A549 (cell line): ENCODE results near the gene KCND3. TPM values are rescaled to one million over a fixed set of nuclear protein-coding genes. Genes with fewer than 3 reads are reported as not detected.
"Not testable (repeated sequence)": the region's sequence is repeated elsewhere in the genome, so short reads cannot be mapped to it uniquely, and the experiment has no call there.

Experiments used
- ATAC-seq, 2 experiments: fragments of 200-7000 bp in 1 of 2; fragments of >200 bp in 1 of 2; cut with Nextera tagmentation in 1 of 2; cut with Tn5 transposase in 1 of 2; 3 replicates each; pipeline versions ENCODE4 v1.8.0 to v1.9.1; 2018 to 2020; ENCODE audit warnings: mild to moderate bottlenecking in 1 of 2, moderate library complexity in 1 of 2
- CTCF ChIA-PET: fragments of 300-600 bp; sonication (Branson Sonifier 250); formaldehyde crosslinking; extraction: SDS; loops from one replicate; lab custom pipeline; 2021; ENCODE audit warnings: antibody characterized with exemption, inconsistent platforms; lab: Yijun Ruan, JAX
- POLR2A ChIA-PET: fragments of 350-600 bp; formaldehyde crosslinking; extraction: SDS; loops from one replicate; lab custom pipeline; 2021; ENCODE audit warnings: antibody characterized with exemption, inconsistent platforms; lab: Yijun Ruan, JAX
- DNase-seq, 2 experiments: peaks; one replicate each; pipeline versions ENCODE4 v3.0.0 to v3.0.0-alpha.2; 2011 to 2016; ENCODE audit warnings: low read depth in 1 of 2, low spot score in 1 of 2
- FAIRE-seq: peaks from 2 replicates; lab custom pipeline; 2011; peaks lifted over from hg19 to GRCh38; lab: Jason Lieb, UNC
- H3K27ac ChIP-seq, 2 experiments: fragments of >200 bp; sonication (Bioruptor Twin); formaldehyde crosslinking; 3 replicates each; pipeline ENCODE4 v1.5.1; 2016 to 2017
- H3K4me1 ChIP-seq: fragments of >200 bp; sonication (Bioruptor Twin); formaldehyde crosslinking; 3 replicates; pipeline ENCODE4 v1.6.1; 2016
- H3K4me2 ChIP-seq: fragments of >200 bp; sonication (Bioruptor Twin); formaldehyde crosslinking; 3 replicates; pipeline ENCODE4 v1.6.1; 2016
- H3K4me3 ChIP-seq: fragments of >200 bp; sonication (Bioruptor Twin); formaldehyde crosslinking; 3 replicates; pipeline ENCODE4 v1.5.1; 2016
- H3K9me3 ChIP-seq: fragments of >200 bp; sonication (Bioruptor Twin); formaldehyde crosslinking; 3 replicates; pipeline ENCODE4 v1.6.1; 2016
- BHLHE40 ChIP-seq: IDR thresholded peaks from 2 replicates; pipeline ENCODE4 v1.6.1; 2012; ENCODE audit warnings: low read depth, low read length, inconsistent platforms
- CHD2 ChIP-seq: fragments of 150-350 bp; IDR thresholded peaks from 2 replicates; pipeline ENCODE4 v1.6.1; 2014; ENCODE audit warnings: low read length; ENCODE audit not compliant: partially characterized antibody
- ESRRA ChIP-seq: fragments of 150-350 bp; IDR thresholded peaks from 2 replicates; pipeline ENCODE4 v1.6.1; 2014; ENCODE audit warnings: mild to moderate bottlenecking, low read length, borderline replicate concordance
- FOSB ChIP-seq: fragments of 250-450 bp; sonication (Bioruptor Pico); IDR thresholded peaks from 2 replicates; pipeline ENCODE4 v1.5.0; 2020; ENCODE audit warnings: mild to moderate bottlenecking, moderate library complexity
- FOSL2 ChIP-seq, 2 experiments: fragments of 450-650 bp in 1 of 2; fragments of >200 bp in 1 of 2; sonication (Bioruptor Twin) in 1 of 2; formaldehyde crosslinking; IDR thresholded peaks; 2 replicates each; pipeline versions ENCODE4 v1.5.0 to v1.6.1; 2016 to 2020; ENCODE audit warnings: mild to moderate bottlenecking in 1 of 2, moderate library complexity in 1 of 2
- GATA3 ChIP-seq: IDR thresholded peaks from 2 replicates; pipeline ENCODE4 v1.6.1; 2012; ENCODE audit warnings: borderline replicate concordance
- HDAC2 ChIP-seq: fragments of 200-600 bp; sonication (generic); IDR thresholded peaks from 2 replicates; pipeline ENCODE4 v1.6.1; 2016
- HEYL ChIP-seq: fragments of 250-450 bp; sonication (Bioruptor Pico); IDR thresholded peaks from 2 replicates; pipeline ENCODE4 v1.8.0; 2021; ENCODE audit warnings: mild to moderate bottlenecking, moderate library complexity
- JUN ChIP-seq, 2 experiments: fragments of >200 bp; sonication (Bioruptor Twin); formaldehyde crosslinking; IDR thresholded peaks; 2 replicates in 1 of 2; 3 replicates in 1 of 2; pipeline ENCODE4 v1.6.1; 2016 to 2017
- KDM1A ChIP-seq: fragments of 200-600 bp; sonication (generic); IDR thresholded peaks from 2 replicates; pipeline ENCODE4 v1.6.1; 2016; ENCODE audit warnings: low read depth, mild to moderate bottlenecking
- KDM5A ChIP-seq: fragments of 200-600 bp; sonication (generic); IDR thresholded peaks from 2 replicates; pipeline ENCODE4 v1.6.1; 2016; ENCODE audit warnings: antibody characterized with exemption, mild to moderate bottlenecking
- MAFK ChIP-seq: fragments of 450-650 bp; IDR thresholded peaks from 2 replicates; pipeline ENCODE4 v1.6.1; 2014; ENCODE audit not compliant: partially characterized antibody
- PBX3 ChIP-seq: IDR thresholded peaks from 2 replicates; pipeline ENCODE4 v1.6.1; 2012
- POLR2A ChIP-seq: IDR thresholded peaks from 2 replicates; pipeline ENCODE4 v1.6.1; 2012; ENCODE audit warnings: mild to moderate bottlenecking, low read length
- REST ChIP-seq: fragments of 200-600 bp; sonication (generic); IDR thresholded peaks from 2 replicates; pipeline ENCODE4 v1.6.1; 2016; ENCODE audit warnings: antibody characterized with exemption, mild to moderate bottlenecking, moderate library complexity
- TP53 ChIP-seq: fragments of 250-450 bp; sonication (Bioruptor Pico); IDR thresholded peaks from 2 replicates; pipeline ENCODE4 v1.5.0; 2021; ENCODE audit warnings: mild to moderate bottlenecking, moderate library complexity
- ZSCAN20 ChIP-seq: fragments of 250-450 bp; sonication (Bioruptor Pico); IDR thresholded peaks from 2 replicates; pipeline ENCODE4 v1.8.0; 2022; ENCODE audit warnings: mild to moderate bottlenecking, moderate library complexity
- WGBS: methylation state at CpG from one replicate; pipeline ENCODE4 v1.1.6; 2017; ENCODE audit errors: missing lambda C conversion rate; 5-methylcytosine and 5-hydroxymethylcytosine counted together
- polyA plus RNA-seq, 4 experiments: library from polyadenylated mRNA; depleted of rRNA in 3 of 4; stranded (reverse); fragments of >200 nt; fragmentation: RNase III in 1 of 4; extraction: RNeasy Plus Mini Kit Qiagen cat#74134 plus additional on column Dnase treatment in 1 of 4; gene quantifications; 2 replicates in 3 of 4; 3 replicates in 1 of 4; pipeline ENCODE4 v1.2.3, GENCODE V29; 2011 to 2017
- TF ChIP-seq, protein P1 (sequence below): fragments of 250-450 bp; sonication (Bioruptor Pico); IDR thresholded peaks from 2 replicates; pipeline ENCODE4 v1.5.0; 2021; ENCODE audit warnings: mild to moderate bottlenecking, moderate library complexity, borderline replicate concordance

KCND3 gene
- polyA plus RNA-seq, 2 of the 4 experiments (the other 2 are of a cell fraction) = not detected

DNA sequence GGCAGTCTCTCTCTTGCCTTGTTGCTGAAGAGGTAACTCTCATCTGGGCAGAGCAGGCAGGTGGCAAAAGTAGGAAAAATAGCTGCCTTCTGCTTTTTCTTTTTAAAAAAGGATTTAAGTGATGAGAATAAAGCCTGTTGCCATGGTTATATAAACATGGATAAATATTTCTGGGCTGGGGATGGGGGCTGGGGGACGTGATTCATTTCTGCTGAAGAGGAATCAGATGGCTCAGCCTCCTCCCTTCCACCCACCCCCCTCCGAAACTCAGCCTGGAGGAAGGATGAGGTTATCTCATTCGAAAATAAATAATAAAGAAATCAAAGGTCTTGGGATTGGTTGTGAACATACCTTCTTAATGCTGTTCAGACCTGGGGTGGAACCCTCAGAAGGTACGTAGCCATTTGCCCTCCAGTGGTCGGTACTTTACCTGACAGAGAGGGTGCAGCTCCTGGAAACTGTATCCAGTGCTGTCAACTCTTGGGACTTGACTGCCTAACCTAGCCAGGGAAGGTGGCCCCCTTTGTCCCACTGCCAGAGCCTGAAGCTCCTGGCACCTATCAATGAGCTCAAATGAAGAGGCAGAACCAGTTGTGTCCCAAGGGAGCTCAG is 246.4 kb downstream of the KCND3 start:
- no peak overlapping the region for H3K4me3 ChIP-seq
- ATAC-seq = no peak
- no peak for DNase-seq
- peaks cover 4% of the 10 kb centered on the region; the same call in 2 of the 3 replicates for H3K4me1 ChIP-seq
- POLR2A ChIA-PET = no interaction called here
- H3K27ac ChIP-seq = no peak overlapping the region
- no peak for FAIRE-seq
- no peaks in the 10 kb centered on the region for H3K9me3 ChIP-seq
- WGBS = 42% methylated on average over 5 of the region's 5 CpGs
- TF ChIP-seq PBX3 (no peak), ESRRA (no peak), ZSCAN20 (CRISPR knock-in tag) (no peak), CHD2 (no peak), FOSL2 (IDR thresholded peaks at IDR 0.05) (no peak), FOSL2 (CRISPR knock-in tag; IDR thresholded peaks at IDR 0.05) (no peak), REST (no peak)
- CTCF ChIA-PET = interaction anchor here (0.9 to 1.3 kb wide), 3 partner anchors 12 to 26 kb away, joined by 3 to 5 read pairs (median 3); no protein-coding TSS in a partner anchor
- H3K4me2 ChIP-seq = no peak overlapping the region

DNA sequence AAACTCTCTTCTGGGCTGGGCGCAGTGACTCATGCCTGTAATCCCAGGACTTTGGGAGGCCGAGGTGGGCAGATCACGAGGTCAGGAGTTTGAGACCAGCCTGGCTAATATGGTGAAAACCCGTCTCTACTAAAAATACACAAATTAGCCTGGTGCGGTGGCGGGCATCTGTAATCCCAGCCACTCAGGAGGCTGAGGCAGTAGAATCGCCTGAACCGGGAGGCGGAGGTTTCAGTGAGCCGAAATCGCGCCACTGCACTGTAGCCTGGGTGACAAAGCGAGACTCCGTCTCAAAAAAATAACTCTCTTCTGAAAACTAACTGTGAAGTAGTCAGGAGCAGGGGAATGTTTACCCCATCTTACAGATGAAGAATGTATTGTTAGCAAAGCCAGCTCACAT is 247.2 kb downstream of the KCND3 start:
- H3K27ac ChIP-seq, ATAC-seq, FAIRE-seq, DNase-seq, H3K4me2 ChIP-seq, H3K4me3 ChIP-seq, H3K4me1 ChIP-seq, H3K9me3 ChIP-seq, POLR2A ChIA-PET: not testable (repeated sequence)
- 93% methylated on average over 14 of the region's 14 CpGs for WGBS
- CTCF ChIA-PET = interaction anchor here (1.3 kb wide), 1 partner anchor 13 kb away, joined by 3 read pairs; no protein-coding TSS in a partner anchor

- ChIA-PET POLR2A (interaction anchor here (1.0 to 2.2 kb wide), 2 partner anchors 11 to 15 kb away, joined by 3 to 12 read pairs; no protein-coding TSS in a partner anchor), CTCF (interaction anchor here (0.7 to 9.0 kb wide), 6 partner anchors 13 to 232 kb away, joined by 3 to 47 read pairs (median 4); no protein-coding TSS in a partner anchor)
- WGBS = 3% methylated on average over 32 of the region's 63 CpGs
- ATAC-seq (peak; percentile 76 to 82), DNase-seq (peak; percentile 35 to 72), FAIRE-seq (no peak)
- Histone ChIP-seq H3K4me3 (peak overlapping the region; percentile 54), H3K4me2 (peak overlapping the region; percentile 100), H3K27ac (peak overlapping the region; percentile 59 to 95), H3K4me1 (peaks cover 6% of the 10 kb centered on the region; the same call in 2 of the 3 replicates), H3K9me3 (no peaks in the 10 kb centered on the region)
- no peak for TF ChIP-seq CHD2
Measured at GRCh38 chr1:111739925-111740765, 249.3 kb downstream of the KCND3 start.

DNA sequence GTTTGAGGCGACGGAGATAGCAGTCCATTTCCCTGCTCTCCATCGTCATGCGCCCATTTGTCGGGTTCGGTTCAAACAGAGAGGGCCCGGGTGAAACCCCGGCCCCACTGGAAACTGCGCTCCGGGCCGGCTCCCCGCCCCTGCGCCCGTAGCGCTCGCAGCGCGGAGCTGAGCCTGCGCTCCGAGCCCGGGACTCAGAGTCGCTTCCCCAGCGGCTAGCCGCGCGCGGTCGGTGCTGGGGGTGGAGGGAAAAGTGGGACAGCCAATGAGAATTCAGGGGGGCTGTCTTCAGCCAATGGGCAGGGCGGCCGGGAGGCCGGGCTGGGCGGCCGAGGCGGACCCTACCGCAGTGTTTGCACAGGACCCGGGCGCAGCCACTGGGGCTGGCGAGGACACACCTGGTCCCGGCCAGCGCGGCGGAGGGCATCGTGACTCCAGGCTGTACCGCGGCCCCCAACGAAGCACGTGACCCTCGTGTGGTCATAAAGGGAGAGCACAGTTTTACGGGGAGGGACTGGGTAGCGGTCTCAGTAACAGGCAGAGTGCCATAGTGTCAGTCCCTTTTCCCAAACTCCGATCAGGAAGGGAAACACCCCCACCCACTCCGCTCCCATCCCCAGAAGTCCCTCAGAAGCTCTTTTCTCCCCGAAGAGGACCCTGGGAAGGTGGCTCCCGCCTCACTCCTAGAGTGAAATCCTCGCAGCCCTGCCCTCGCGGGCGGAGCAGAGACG is 250.1 kb downstream of the KCND3 start, which contains the start of gene INKA2:
INKA2 (minus strand) TSS at position 202 of the 731 bp plus-strand sequence; CDS start at position 49, 153 bp downstream.
- Histone ChIP-seq H3K4me1 (peaks cover 6% of the 10 kb centered on the region; the same call in 2 of the 3 replicates), H3K4me3 (peak within 1 kb of the TSS; percentile 54), H3K9me3 (no peaks in the 10 kb centered on the region), H3K4me2 (peak within 1 kb of the TSS; percentile 100), H3K27ac (peak within 1 kb of the TSS; percentile 78 to 95)
- POLR2A ChIA-PET = interaction anchor here (1.0 to 2.2 kb wide), 4 partner anchors 12 to 198 kb away, joined by 3 to 12 read pairs (median 3); no protein-coding TSS in a partner anchor
- FAIRE-seq (no peak), DNase-seq (peak; percentile 72 to 86), ATAC-seq (peak; percentile 87 to 93)
- CTCF ChIA-PET = interaction anchor here (1.0 to 9.0 kb wide), 5 partner anchors 8 to 231 kb away, joined by 3 to 47 read pairs (median 4); no protein-coding TSS in a partner anchor
- 0% methylated on average over 5 of the region's 59 CpGs for WGBS
- TF ChIP-seq JUN (IDR thresholded peaks at IDR 0.05) = no peak; a peak in 1 of 5 replicates
- TF ChIP-seq HEYL = no peak
- TF ChIP-seq, protein P1, sequence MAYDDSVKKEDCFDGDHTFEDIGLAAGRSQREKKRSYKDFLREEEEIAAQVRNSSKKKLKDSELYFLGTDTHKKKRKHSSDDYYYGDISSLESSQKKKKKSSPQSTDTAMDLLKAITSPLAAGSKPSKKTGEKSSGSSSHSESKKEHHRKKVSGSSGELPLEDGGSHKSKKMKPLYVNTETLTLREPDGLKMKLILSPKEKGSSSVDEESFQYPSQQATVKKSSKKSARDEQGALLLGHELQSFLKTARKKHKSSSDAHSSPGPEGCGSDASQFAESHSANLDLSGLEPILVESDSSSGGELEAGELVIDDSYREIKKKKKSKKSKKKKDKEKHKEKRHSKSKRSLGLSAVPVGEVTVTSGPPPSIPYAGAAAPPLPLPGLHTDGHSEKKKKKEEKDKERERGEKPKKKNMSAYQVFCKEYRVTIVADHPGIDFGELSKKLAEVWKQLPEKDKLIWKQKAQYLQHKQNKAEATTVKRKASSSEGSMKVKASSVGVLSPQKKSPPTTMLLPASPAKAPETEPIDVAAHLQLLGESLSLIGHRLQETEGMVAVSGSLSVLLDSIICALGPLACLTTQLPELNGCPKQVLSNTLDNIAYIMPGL (CRISPR knock-in tag) = no peak
- peak; percentile 60 for TF ChIP-seq POLR2A
- TF ChIP-seq BHLHE40 = no peak
- TF ChIP-seq HDAC2 = no peak
- no peak for TF ChIP-seq FOSB (CRISPR knock-in tag)
- no peak for TF ChIP-seq KDM1A
- TF ChIP-seq TP53 (CRISPR knock-in tag) = no peak
- no peak for TF ChIP-seq ZSCAN20 (CRISPR knock-in tag)
- TF ChIP-seq GATA3 = no peak
- TF ChIP-seq KDM5A = no peak
- no peak for TF ChIP-seq MAFK
